ENCODE results near the gene EFCAB13.

GRCh38 chr17:47315451-47316266, 8.1 kb upstream of the EFCAB13 start:
- TF ChIP-seq GATA2 (IDR thresholded peaks at IDR 0.05; ENCODE audit: low read depth, low read length) (no peak), GATA3 (IDR thresholded peaks at IDR 0.05; ENCODE audit: low read depth, low read length) (no peak)
